B cell (primary cell): ENCODE data around the gene PIK3C3. TPM values are rescaled to one million over a fixed set of nuclear protein-coding genes. Genes with fewer than 3 reads are reported as not detected.

Experiments
- ATAC-seq: fragments of 200-7000 bp; cut with Tn5 transposase; one replicate; pipeline ENCODE4 v1.10.0; 2021; ENCODE audit warnings: low read depth, mild to moderate bottlenecking, moderate number of reproducible peaks, moderate library complexity
- CTCF ChIA-PET: fragments of 350-600 bp; sonication (Branson Sonifier 250); formaldehyde crosslinking; loops from one replicate; lab custom pipeline; 2021; ENCODE audit warnings: antibody characterized with exemption, inconsistent platforms; lab: Charles Lee
- POLR2A ChIA-PET: fragments of 350-600 bp; sonication (Branson Sonifier 250); formaldehyde crosslinking; loops from one replicate; lab custom pipeline; 2021; ENCODE audit warnings: antibody characterized with exemption; lab: Charles Lee
- DNase-seq: peaks from one replicate; pipeline ENCODE4 v3.0.0; 2013
- H2AFZ ChIP-seq: 2 replicates; pipeline ENCODE4 v1.6.1; 2012; ENCODE audit warnings: mild to moderate bottlenecking, low read depth, low read length; ENCODE audit not compliant: insufficient read depth, poor library complexity, severe bottlenecking
- H3K27ac ChIP-seq, 2 donors: 1 replicate in 1 of 2; 2 replicates in 1 of 2; pipeline ENCODE4 v1.5.1; 2012 to 2013; ENCODE audit warnings: low read length in 2 of 2, mild to moderate bottlenecking in 2 of 2, moderate library complexity in 1 of 2
- H3K27me3 ChIP-seq, 4 experiments: fragments of 200-600 bp in 1 of 4; sonication (generic) in 1 of 4; replicated peaks in 1 of 4; 1 replicate in 2 of 4; 2 replicates in 2 of 4; pipeline versions ENCODE4 v1.6.1 to v1.7.0; 2013 to 2016; ENCODE audit warnings: low read length in 3 of 4, mild to moderate bottlenecking in 2 of 4, mixed read lengths in 1 of 4, moderate library complexity in 1 of 4; ENCODE audit not compliant: insufficient read depth in 4 of 4, control insufficient read depth in 3 of 4; ENCODE audit errors: control extremely low read depth in 1 of 4
- H3K36me3 ChIP-seq, 2 experiments: replicated peaks in 1 of 2; 1 replicate in 1 of 2; 2 replicates in 1 of 2; pipeline versions ENCODE4 v1.6.1 to v1.7.1; 2013; ENCODE audit warnings: low read length in 1 of 2; ENCODE audit not compliant: insufficient read depth in 2 of 2, control insufficient read depth in 1 of 2; ENCODE audit errors: control extremely low read depth in 1 of 2, extremely low read depth in 1 of 2
- H3K4me1 ChIP-seq, 2 donors: fragments of 200-600 bp in 1 of 2; sonication (generic) in 1 of 2; 1 replicate in 1 of 2; 2 replicates in 1 of 2; pipeline versions ENCODE4 v1.5.1 to v1.6.1; 2013 to 2017; ENCODE audit warnings: low read length in 2 of 2; ENCODE audit not compliant: control insufficient read depth in 2 of 2, insufficient read depth in 2 of 2
- H3K4me2 ChIP-seq: replicated peaks from 2 replicates; pipeline ENCODE3; 2012; ENCODE audit warnings: mild to moderate bottlenecking, low read depth, low read length; ENCODE audit not compliant: poor library complexity, severe bottlenecking
- H3K4me3 ChIP-seq, 5 experiments: fragments of 200-600 bp in 1 of 5; sonication (generic) in 1 of 5; 1 replicate in 3 of 5; 2 replicates in 2 of 5; pipeline versions ENCODE4 v1.5.1 to v1.7.0; 2011 to 2016; ENCODE audit warnings: low read length in 4 of 5, mild to moderate bottlenecking in 4 of 5, low read depth in 2 of 5, control low read depth in 1 of 5, moderate library complexity in 1 of 5; ENCODE audit not compliant: insufficient read depth in 1 of 5; ENCODE audit errors: control extremely low read depth in 1 of 5, extremely low read depth in 1 of 5
- H3K79me2 ChIP-seq: fragments of 200-600 bp; sonication (generic); one replicate; pipeline ENCODE4 v1.6.0; 2016; ENCODE audit warnings: low read length; ENCODE audit not compliant: control insufficient read depth, insufficient read depth
- H3K9ac ChIP-seq: fragments of 200-600 bp; sonication (generic); 2 replicates; pipeline ENCODE4 v1.6.1; 2017; ENCODE audit warnings: mild to moderate bottlenecking, low read length, moderate library complexity
- H3K9me3 ChIP-seq, 3 donors: one replicate each; pipeline versions ENCODE4 v1.6.1 to v1.7.1; 2013; ENCODE audit warnings: low read length in 2 of 3; ENCODE audit not compliant: control insufficient read depth in 2 of 3, insufficient read depth in 1 of 3; ENCODE audit errors: control extremely low read depth in 1 of 3
- H4K20me1 ChIP-seq: 2 replicates; pipeline ENCODE4 v1.6.0; 2012; ENCODE audit warnings: mild to moderate bottlenecking, low read length; ENCODE audit not compliant: insufficient read depth, control insufficient read depth, poor library complexity, severe bottlenecking
- H3K27ac Mint-ChIP-seq: one replicate; pipeline ENCODE4 v1.8.0; 2021; ENCODE audit warnings: mixed read lengths
- H3K27me3 Mint-ChIP-seq: one replicate; pipeline ENCODE4 v1.8.0; 2021; ENCODE audit warnings: mixed read lengths
- H3K4me1 Mint-ChIP-seq: one replicate; pipeline ENCODE4 v1.8.0; 2021; ENCODE audit warnings: mixed read lengths
- H3K4me3 Mint-ChIP-seq: one replicate; pipeline ENCODE4 v1.8.0; 2021; ENCODE audit warnings: mixed read lengths
- H3K9me3 Mint-ChIP-seq: one replicate; pipeline ENCODE4 v1.8.0; 2022; ENCODE audit warnings: mixed read lengths; ENCODE audit not compliant: insufficient read depth
- EZH2 ChIP-seq: IDR thresholded peaks from 2 replicates; pipeline ENCODE4 v1.6.1; 2012; ENCODE audit warnings: borderline replicate concordance, low read depth, mild to moderate bottlenecking, moderate library complexity, low read length; ENCODE audit not compliant: insufficient read depth, poor library complexity, severe bottlenecking
- WGBS: methylation state at CpG from one replicate; pipeline ENCODE4 v1.1.5; 2013; ENCODE audit warnings: missing lambda C conversion rate; ENCODE audit not compliant: insufficient coverage; 5-methylcytosine and 5-hydroxymethylcytosine counted together
- intact Hi-C: fragments of 100-400 bp; cut with micrococcal nuclease; formaldehyde crosslinking; loops from one replicate; pipeline ENCODE4 v1.10.0; 2022
- polyA plus RNA-seq: library from polyadenylated mRNA; depleted of rRNA; stranded (reverse); fragments of >200 nt; gene quantifications from 2 replicates; pipeline ENCODE4 v1.2.3, GENCODE V29; 2012
- total RNA-seq, 2 donors: library from RNA; stranded (reverse); fragments of 120-200 nt in 1 of 2; gene quantifications; 1 replicate in 1 of 2; 2 replicates in 1 of 2; pipeline versions ENCODE4 v1.2.3 to v1.2.4, GENCODE V29; 2013 to 2022
- TF ChIP-seq, protein P1 (sequence below): fragments of 200-600 bp; IDR thresholded peaks from one replicate; pipeline ENCODE4 v1.8.0; 2022; ENCODE audit warnings: antibody characterized with exemption, mild to moderate bottlenecking

PIK3C3 gene
- total and polyA plus RNA-seq, 2 donors (not counting 1 experiment from before 2014, with no cell fraction given), result 13.3 to 87.9 TPM

DNA sequence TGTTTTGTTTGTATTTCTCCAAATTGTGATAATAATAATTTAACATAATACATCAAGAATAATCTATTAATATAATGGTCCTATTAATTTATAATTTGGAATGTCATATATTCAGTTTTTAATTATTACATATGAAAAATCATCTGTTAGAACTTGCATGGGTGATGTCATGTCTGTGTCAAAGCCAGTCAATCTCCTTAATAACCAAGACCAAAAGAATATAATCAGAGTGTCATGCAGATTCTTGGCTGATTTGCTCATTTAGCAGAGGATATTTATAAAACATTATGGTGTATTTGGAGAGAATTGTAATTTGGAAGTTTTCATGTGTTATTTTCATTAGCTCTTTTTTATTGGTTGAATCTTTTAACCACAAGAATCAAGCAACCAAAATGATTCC, 96.4 kb downstream of the PIK3C3 start:
- H3K27ac ChIP-seq, result no peak overlapping the region
- Mint-ChIP-seq H3K27me3 (no peaks in the 10 kb centered on the region), H3K4me1 (peaks cover 7% of the 10 kb centered on the region), H3K4me3 (no peak overlapping the region), H3K27ac (no peak overlapping the region), H3K9me3 (no peaks in the 10 kb centered on the region)
- ChIA-PET POLR2A (no interaction called here), CTCF (interaction anchor here (1.2 to 2.7 kb wide), 6 partner anchors 13 to 63 kb away, joined by 3 to 14 read pairs (median 9); no protein-coding TSS in a partner anchor)
- H3K4me2 ChIP-seq, result no peak overlapping the region
- H3K9ac ChIP-seq, result no peak overlapping the region
- H3K79me2 ChIP-seq, result no peaks in the 10 kb centered on the region
- no peak overlapping the region for H3K4me3 ChIP-seq
- intact Hi-C loops, result no loop called here
- no peak for DNase-seq
- ATAC-seq, result no peak
- no peaks in the 10 kb centered on the region for H4K20me1 ChIP-seq
- TF ChIP-seq, protein P1, sequence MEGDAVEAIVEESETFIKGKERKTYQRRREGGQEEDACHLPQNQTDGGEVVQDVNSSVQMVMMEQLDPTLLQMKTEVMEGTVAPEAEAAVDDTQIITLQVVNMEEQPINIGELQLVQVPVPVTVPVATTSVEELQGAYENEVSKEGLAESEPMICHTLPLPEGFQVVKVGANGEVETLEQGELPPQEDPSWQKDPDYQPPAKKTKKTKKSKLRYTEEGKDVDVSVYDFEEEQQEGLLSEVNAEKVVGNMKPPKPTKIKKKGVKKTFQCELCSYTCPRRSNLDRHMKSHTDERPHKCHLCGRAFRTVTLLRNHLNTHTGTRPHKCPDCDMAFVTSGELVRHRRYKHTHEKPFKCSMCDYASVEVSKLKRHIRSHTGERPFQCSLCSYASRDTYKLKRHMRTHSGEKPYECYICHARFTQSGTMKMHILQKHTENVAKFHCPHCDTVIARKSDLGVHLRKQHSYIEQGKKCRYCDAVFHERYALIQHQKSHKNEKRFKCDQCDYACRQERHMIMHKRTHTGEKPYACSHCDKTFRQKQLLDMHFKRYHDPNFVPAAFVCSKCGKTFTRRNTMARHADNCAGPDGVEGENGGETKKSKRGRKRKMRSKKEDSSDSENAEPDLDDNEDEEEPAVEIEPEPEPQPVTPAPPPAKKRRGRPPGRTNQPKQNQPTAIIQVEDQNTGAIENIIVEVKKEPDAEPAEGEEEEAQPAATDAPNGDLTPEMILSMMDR, result no peak
- TF ChIP-seq EZH2, result no peak
- H3K9me3 ChIP-seq, result no peaks in the 10 kb centered on the region
- no peaks in the 10 kb centered on the region for H3K27me3 ChIP-seq
- H3K4me1 ChIP-seq, result no peaks in the 10 kb centered on the region
- no peak overlapping the region for H2AFZ ChIP-seq
- peaks cover 11 to 13% of the 10 kb centered on the region in 2 experiments for H3K36me3 ChIP-seq

DNA sequence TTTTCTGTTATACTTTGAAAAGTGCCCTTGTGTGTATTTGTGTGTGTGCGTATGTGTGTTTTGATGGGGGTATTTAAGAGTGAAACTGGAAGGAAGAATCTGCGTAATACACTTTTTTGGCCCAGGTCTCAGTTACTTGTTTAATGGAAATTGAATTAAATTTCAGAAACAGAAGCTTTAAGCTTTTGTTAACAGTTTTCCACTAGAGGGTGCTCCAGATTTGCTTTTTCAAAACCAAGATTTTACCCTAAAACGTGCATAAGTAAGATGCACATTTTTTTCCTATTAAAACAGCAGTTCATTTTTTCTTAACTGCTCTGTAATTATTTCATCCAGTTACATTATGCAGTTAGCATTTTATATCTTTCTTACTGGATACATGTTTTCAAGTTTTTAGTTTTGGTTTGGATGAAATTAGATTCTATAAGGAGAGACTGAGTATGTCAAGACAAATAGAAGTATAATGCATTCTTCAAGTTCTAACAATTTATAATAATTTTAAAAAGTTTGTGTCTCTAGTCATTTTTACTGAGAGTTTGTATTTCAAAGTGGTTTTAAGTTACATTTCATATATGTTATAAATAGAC, 97.2 kb downstream of the PIK3C3 start:
- intact Hi-C loops, result no loop called here
- POLR2A ChIA-PET, result no interaction called here
- no peak overlapping the region for H3K4me3 Mint-ChIP-seq
- Histone ChIP-seq H3K36me3 (peaks cover 7 to 13% of the 10 kb centered on the region in 2 experiments), H4K20me1 (no peaks in the 10 kb centered on the region), H3K79me2 (no peaks in the 10 kb centered on the region), H3K27ac (no peak overlapping the region), H3K4me3 (no peak overlapping the region), H2AFZ (no peak overlapping the region), H3K27me3 (no peaks in the 10 kb centered on the region), H3K9me3 (no peaks in the 10 kb centered on the region), H3K4me1 (no peaks in the 10 kb centered on the region), H3K9ac (no peak overlapping the region), H3K4me2 (no peak overlapping the region)
- no peaks in the 10 kb centered on the region for H3K27me3 Mint-ChIP-seq
- no peak for ATAC-seq
- H3K4me1 Mint-ChIP-seq, result peaks cover 7% of the 10 kb centered on the region
- DNase-seq, result peak; percentile 5
- CTCF ChIA-PET, result interaction anchor here (1.3 to 2.7 kb wide), 8 partner anchors 10 to 33 kb away, joined by 3 to 14 read pairs (median 8); no protein-coding TSS in a partner anchor
- H3K9me3 Mint-ChIP-seq, result no peaks in the 10 kb centered on the region
- TF ChIP-seq, protein P1, result peak; percentile 13
- TF ChIP-seq EZH2, result no peak
- no CpG with 5 or more reads among the region's 3 CpGs for WGBS
- no peak overlapping the region for H3K27ac Mint-ChIP-seq
